SU-DHL-6 (cell line): ENCODE results near the gene CD79B.
"Not testable (repeated sequence)": the region's sequence is repeated elsewhere in the genome, so short reads cannot be mapped to it uniquely, and the experiment has no call there.

Experiments used
- H2AFZ ChIP-seq: fragments of 200-600 bp; sonication (generic); 2 replicates; pipeline ENCODE4 v1.6.1; 2014; ENCODE audit warnings: low read depth, mild to moderate bottlenecking, moderate library complexity, mixed read lengths, antibody characterized with exemption, low read length; ENCODE audit not compliant: severe bottlenecking
- H3F3A ChIP-seq: fragments of 200-600 bp; shearing (Covaris generic); 2 replicates; pipeline ENCODE4 v1.6.0; 2016; ENCODE audit warnings: antibody characterized with exemption, mild to moderate bottlenecking; ENCODE audit not compliant: insufficient read depth
- H3K27ac ChIP-seq: fragments of 200-600 bp; sonication (generic); 2 replicates; pipeline ENCODE4 v1.5.1; 2016; ENCODE audit warnings: low read depth, mild to moderate bottlenecking, low read length, moderate library complexity, mixed read lengths
- H3K27me3 ChIP-seq: fragments of 200-600 bp; sonication (generic), shearing (Covaris generic); 2 replicates; pipeline ENCODE4 v1.6.0; 2014; ENCODE audit warnings: mild to moderate bottlenecking, low read length
- H3K36me3 ChIP-seq: fragments of 200-600 bp; sonication (generic); 2 replicates; pipeline ENCODE4 v1.6.1; 2014; ENCODE audit warnings: mild to moderate bottlenecking, low read length, mixed read lengths
- H3K4me2 ChIP-seq: fragments of 300-600, 200-600 bp; shearing (Covaris generic), sonication (generic); 2 replicates; pipeline ENCODE4 v1.6.0; 2014; ENCODE audit warnings: low read length, low read depth, mild to moderate bottlenecking; ENCODE audit not compliant: poor library complexity, severe bottlenecking
- H3K4me3 ChIP-seq: fragments of 200-600 bp; sonication (generic); 2 replicates; pipeline ENCODE4 v1.5.1; 2014; ENCODE audit warnings: antibody characterized with exemption, low read length, mild to moderate bottlenecking, mixed read lengths; ENCODE audit not compliant: insufficient read depth, poor library complexity, severe bottlenecking
- H3K79me2 ChIP-seq: fragments of 200-600 bp; sonication (generic); 2 replicates; pipeline ENCODE4 v1.6.1; 2014; ENCODE audit warnings: mild to moderate bottlenecking, low read length, moderate library complexity; ENCODE audit not compliant: insufficient read depth
- H3K9ac ChIP-seq: fragments of 200-600 bp; sonication (generic); 2 replicates; pipeline ENCODE4 v1.7.0; 2014; ENCODE audit warnings: mild to moderate bottlenecking, low read length
- H3K9me2 ChIP-seq: fragments of 200-600 bp; sonication (generic); replicated peaks from 2 replicates; pipeline ENCODE4 v1.6.1; 2014; ENCODE audit warnings: low read length; ENCODE audit not compliant: insufficient read depth
- H3K9me3 ChIP-seq: fragments of 200-600 bp; sonication (generic); 2 replicates; pipeline ENCODE4 v1.6.1; 2014; ENCODE audit warnings: low read length, mixed read lengths; ENCODE audit not compliant: insufficient read depth
- H4K20me1 ChIP-seq: fragments of 200-600 bp; sonication (generic); 2 replicates; pipeline ENCODE4 v1.6.1; 2014; ENCODE audit warnings: low read depth, mild to moderate bottlenecking, antibody characterized with exemption, low read length, moderate library complexity, mixed read lengths
- EZH2phosphoT487 ChIP-seq: fragments of 200-600 bp; sonication (generic), shearing (Covaris generic); conservative IDR thresholded peaks from 2 replicates; pipeline ENCODE4 v1.6.1; 2018; ENCODE audit warnings: mild to moderate bottlenecking, antibody characterized with exemption, low read length, moderate library complexity, mixed read lengths
- TF ChIP-seq, protein P1 (sequence below): fragments of 200-600 bp; sonication (generic); IDR thresholded peaks from one replicate; pipeline ENCODE4 v1.5.1; 2017; ENCODE audit warnings: antibody characterized with exemption, mild to moderate bottlenecking, low read length, moderate library complexity; ENCODE audit not compliant: insufficient read depth, poor library complexity, severe bottlenecking

CD79B gene

DNA sequence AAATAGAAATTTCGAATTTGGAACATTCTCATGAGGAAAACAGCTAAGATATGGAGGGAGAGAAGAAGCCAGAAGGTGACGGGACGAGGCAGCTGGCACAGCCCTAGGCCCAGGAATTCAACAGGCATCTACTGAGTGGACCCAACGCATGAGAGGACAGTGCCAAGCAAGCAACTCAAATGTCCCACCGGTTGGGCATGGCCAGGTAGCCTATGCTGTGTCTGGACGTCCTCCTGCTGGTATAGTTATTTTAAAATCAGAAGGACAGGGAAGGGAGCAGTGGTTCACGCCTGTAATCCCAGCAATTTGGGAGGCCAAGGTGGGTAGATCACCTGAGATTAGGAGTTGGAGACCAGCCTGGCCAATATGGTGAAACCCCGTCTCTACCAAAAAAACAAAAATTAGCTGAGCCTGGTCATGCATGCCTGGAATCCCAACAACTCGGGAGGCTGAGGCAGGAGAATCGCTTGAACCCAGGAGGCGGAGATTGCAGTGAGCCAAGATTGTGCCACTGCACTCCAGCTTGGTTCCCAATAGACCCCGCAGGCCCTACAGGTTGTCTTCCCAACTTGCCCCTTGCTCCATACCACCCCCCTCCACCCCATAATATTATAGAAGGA, 15.5 kb downstream of the CD79B start:
- no peak overlapping the region for H3K9ac ChIP-seq
- H3K27ac ChIP-seq: no peak overlapping the region
- no peaks in the 10 kb centered on the region for H4K20me1 ChIP-seq
- H3K36me3 ChIP-seq: no peaks in the 10 kb centered on the region
- no peak overlapping the region for H3K4me3 ChIP-seq
- H3K27me3 ChIP-seq: no peaks in the 10 kb centered on the region
- no peak overlapping the region for H3K4me2 ChIP-seq
- no peak overlapping the region for H2AFZ ChIP-seq
- H3K9me3 ChIP-seq: no peaks in the 10 kb centered on the region
- H3K79me2 ChIP-seq: no peaks in the 10 kb centered on the region
- no peaks in the 10 kb centered on the region for H3K9me2 ChIP-seq
- no peak for TF ChIP-seq EZH2phosphoT487
- TF ChIP-seq, protein P1, sequence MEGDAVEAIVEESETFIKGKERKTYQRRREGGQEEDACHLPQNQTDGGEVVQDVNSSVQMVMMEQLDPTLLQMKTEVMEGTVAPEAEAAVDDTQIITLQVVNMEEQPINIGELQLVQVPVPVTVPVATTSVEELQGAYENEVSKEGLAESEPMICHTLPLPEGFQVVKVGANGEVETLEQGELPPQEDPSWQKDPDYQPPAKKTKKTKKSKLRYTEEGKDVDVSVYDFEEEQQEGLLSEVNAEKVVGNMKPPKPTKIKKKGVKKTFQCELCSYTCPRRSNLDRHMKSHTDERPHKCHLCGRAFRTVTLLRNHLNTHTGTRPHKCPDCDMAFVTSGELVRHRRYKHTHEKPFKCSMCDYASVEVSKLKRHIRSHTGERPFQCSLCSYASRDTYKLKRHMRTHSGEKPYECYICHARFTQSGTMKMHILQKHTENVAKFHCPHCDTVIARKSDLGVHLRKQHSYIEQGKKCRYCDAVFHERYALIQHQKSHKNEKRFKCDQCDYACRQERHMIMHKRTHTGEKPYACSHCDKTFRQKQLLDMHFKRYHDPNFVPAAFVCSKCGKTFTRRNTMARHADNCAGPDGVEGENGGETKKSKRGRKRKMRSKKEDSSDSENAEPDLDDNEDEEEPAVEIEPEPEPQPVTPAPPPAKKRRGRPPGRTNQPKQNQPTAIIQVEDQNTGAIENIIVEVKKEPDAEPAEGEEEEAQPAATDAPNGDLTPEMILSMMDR: no peak
- peaks cover 16% of the 10 kb centered on the region for H3F3A ChIP-seq

DNA sequence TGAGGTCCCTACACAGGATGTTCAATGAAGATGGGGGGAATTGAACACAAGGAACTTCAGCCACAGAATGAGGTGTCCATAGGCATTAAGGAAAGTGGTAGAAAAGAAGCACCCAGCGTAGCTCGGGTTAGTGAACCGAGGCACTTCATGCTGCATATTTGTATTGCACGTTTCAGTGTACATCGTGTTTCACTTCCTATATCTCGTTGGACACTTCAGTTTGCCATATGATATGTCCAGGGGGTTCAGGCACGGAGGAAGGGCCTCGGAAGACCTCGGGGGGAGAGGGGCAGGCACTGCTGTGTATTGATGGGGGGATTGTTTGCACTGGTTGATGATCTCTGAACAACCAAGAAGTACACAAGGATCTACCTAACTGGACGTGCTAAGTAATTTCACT, 16.4 kb downstream of the CD79B start:
- not testable (repeated sequence) for H4K20me1 ChIP-seq, H3K9me2 ChIP-seq, H3K9ac ChIP-seq, H3K27ac ChIP-seq, H3K27me3 ChIP-seq, H3K4me3 ChIP-seq, H3K36me3 ChIP-seq, H3K79me2 ChIP-seq, H2AFZ ChIP-seq, H3K9me3 ChIP-seq
- Histone ChIP-seq H3F3A (peaks cover 15% of the 10 kb centered on the region), H3K4me2 (peak overlapping the region; percentile 22)

DNA sequence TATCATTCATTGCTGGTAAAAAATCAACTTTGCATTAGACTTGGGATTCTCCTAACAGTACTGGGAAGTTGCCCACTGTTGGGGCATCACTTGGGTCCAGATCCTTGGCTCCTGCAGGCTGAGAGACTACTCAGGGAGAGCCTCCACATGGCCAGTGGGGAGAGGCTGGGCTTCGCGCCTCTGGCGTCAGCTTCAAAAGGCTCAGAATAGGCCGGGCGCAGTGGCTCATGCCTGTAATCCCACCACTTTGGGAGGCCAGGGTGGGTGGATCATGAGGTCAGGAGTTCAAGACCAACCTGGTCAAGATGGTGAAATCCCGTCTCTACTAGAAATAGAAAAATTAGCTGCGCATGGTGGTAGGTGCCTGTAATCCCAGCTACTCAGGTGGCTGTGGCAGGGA, 17.7 kb downstream of the CD79B start:
- TF ChIP-seq EZH2phosphoT487: no peak
- TF ChIP-seq, protein P1: no peak
- Histone ChIP-seq H3K4me2 (no peak overlapping the region), H4K20me1 (no peaks in the 10 kb centered on the region), H3K9me3 (no peaks in the 10 kb centered on the region), H2AFZ (no peak overlapping the region), H3K27me3 (no peaks in the 10 kb centered on the region), H3K9me2 (no peaks in the 10 kb centered on the region), H3K36me3 (no peaks in the 10 kb centered on the region), H3K4me3 (no peak overlapping the region), H3K79me2 (no peaks in the 10 kb centered on the region), H3F3A (peaks cover 2% of the 10 kb centered on the region; the same call in 1 of the 2 replicates), H3K27ac (no peak overlapping the region), H3K9ac (no peak overlapping the region)

DNA sequence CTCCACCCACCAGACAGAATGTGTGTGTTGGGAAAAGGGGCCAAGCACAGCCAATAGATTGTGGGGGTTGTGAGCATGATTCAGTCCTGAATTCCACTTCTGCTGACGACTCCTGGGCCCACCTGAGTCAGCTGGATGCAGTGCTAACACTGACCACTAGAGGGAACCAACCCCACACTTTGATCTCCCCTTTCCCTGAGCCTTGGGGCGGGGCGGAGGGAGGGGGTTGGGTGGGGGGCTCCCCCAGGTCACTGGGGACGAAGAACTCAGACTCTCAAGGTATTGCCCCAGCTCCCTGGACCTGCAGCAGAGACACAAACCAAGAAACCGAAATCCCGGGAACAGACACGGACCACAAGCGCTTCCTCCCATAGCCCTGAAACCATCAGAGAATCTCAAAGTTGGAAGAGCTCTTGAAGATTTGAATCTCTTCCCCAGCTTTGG, 20.5 kb downstream of the CD79B start:
- Histone ChIP-seq H3K36me3 (no peaks in the 10 kb centered on the region), H3K27ac (no peak overlapping the region), H3K9me3 (no peaks in the 10 kb centered on the region), H3K79me2 (no peaks in the 10 kb centered on the region), H2AFZ (no peak overlapping the region), H3K4me3 (no peak overlapping the region), H3K9ac (no peak overlapping the region), H4K20me1 (no peaks in the 10 kb centered on the region), H3K4me2 (no peak overlapping the region), H3K9me2 (no peaks in the 10 kb centered on the region), H3K27me3 (no peaks in the 10 kb centered on the region), H3F3A (no peaks in the 10 kb centered on the region)
- TF ChIP-seq EZH2phosphoT487: no peak
- TF ChIP-seq, protein P1: peak; percentile 23
